ENCODE measurements around the gene SH3PXD2B.

SH3PXD2B gene

DNA sequence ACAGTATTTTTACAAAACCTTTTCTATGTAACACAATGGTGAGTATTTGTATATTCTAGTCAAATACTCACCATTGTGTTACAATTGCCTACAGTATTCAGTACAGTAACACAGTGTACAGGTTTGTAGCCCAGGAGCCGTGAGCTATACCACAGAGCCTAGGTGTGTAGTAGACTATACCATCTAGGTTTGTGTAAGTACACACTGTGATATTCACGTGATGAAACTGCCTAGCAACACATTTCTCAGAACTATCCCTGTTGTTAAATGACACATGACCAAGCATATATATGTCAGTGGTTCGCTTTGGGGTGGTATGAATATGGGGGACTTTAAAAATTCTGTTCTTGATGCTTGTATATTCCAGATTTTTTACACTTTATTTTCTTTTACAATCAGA is 21.3 kb downstream of the SH3PXD2B start:
- Histone ChIP-seq H2BK120ac (ENCODE audit: low read depth, low read length) (no peak overlapping the region), H3K79me1 (ENCODE audit: low read length) (peaks cover 21% of the 10 kb centered on the region), H3K4me3 (ENCODE audit: low read length) (no peak overlapping the region), H3K79me2 (ENCODE audit: control insufficient read depth, insufficient read depth, low read length) (peaks cover 6% of the 10 kb centered on the region), H4K8ac (ENCODE audit: low read depth, low read length) (no peak overlapping the region), H3K4me2 (ENCODE audit: low read length) (no peak overlapping the region), H2BK5ac (ENCODE audit: low read length) (no peak overlapping the region), H3K4me1 (ENCODE audit: control insufficient read depth, low read depth, low read length) (no peaks in the 10 kb centered on the region), H3K4ac (ENCODE audit: low read depth, low read length) (no peak overlapping the region), H3K27me3 (ENCODE audit: insufficient read depth, low read length, poor library complexity) (no peaks in the 10 kb centered on the region), H4K5ac (ENCODE audit: low read length) (no peak overlapping the region), H2BK15ac (replicated peaks; ENCODE audit: low read depth) (no peak overlapping the region), H3K9ac (ENCODE audit: low read length) (no peak overlapping the region), H3K36me3 (ENCODE audit: control insufficient read depth, insufficient read depth, low read length) (no peaks in the 10 kb centered on the region), H2AK5ac (ENCODE audit: low read length) (no peak overlapping the region), H3K23ac (ENCODE audit: low read length) (no peak overlapping the region), H3K18ac (ENCODE audit: low read length) (no peak overlapping the region), H3K56ac (ENCODE audit: low read length) (no peak overlapping the region), H3K27ac (ENCODE audit: low read depth, low read length) (no peak overlapping the region)
- DNase-seq, result no peak
- no CpG with 5 or more reads among the region's 3 CpGs for WGBS (ENCODE audit: extremely low coverage, insufficient coverage, low lambda C conversion rate)

DNA sequence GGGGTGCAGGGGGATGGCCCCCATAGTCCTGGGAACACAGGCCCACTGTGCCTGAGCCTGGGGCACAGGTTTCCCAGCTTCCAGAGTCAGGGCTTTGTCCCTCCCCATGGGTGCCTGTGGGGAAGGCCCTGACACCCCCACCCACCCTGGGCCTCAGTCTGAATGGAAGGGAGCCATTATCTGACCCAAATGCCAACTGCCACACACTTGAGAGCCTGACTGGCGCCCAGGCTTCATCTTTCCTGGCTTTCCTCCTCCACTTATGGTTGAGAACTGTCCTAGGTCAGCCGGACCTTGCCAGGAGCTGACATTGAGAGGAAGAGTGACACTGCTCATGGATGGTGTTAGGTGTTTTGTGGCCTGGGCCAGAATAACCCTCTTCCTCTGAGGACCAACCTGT is 24.0 kb downstream of the SH3PXD2B start:
- Histone ChIP-seq H3K79me1 (ENCODE audit: low read length) (peaks cover 30% of the 10 kb centered on the region), H4K5ac (ENCODE audit: low read length) (no peak overlapping the region), H3K9ac (ENCODE audit: low read length) (no peak overlapping the region), H2BK15ac (replicated peaks; ENCODE audit: low read depth) (no peak overlapping the region), H3K36me3 (ENCODE audit: control insufficient read depth, insufficient read depth, low read length) (no peaks in the 10 kb centered on the region), H2AK5ac (ENCODE audit: low read length) (no peak overlapping the region), H2BK5ac (ENCODE audit: low read length) (no peak overlapping the region), H3K27me3 (ENCODE audit: insufficient read depth, low read length, poor library complexity) (no peaks in the 10 kb centered on the region), H3K79me2 (ENCODE audit: control insufficient read depth, insufficient read depth, low read length) (peaks cover 6% of the 10 kb centered on the region), H4K8ac (ENCODE audit: low read depth, low read length) (no peak overlapping the region), H3K18ac (ENCODE audit: low read length) (no peak overlapping the region), H3K56ac (ENCODE audit: low read length) (no peak overlapping the region), H3K27ac (ENCODE audit: low read depth, low read length) (no peak overlapping the region), H3K23ac (ENCODE audit: low read length) (no peak overlapping the region), H3K4me1 (ENCODE audit: control insufficient read depth, low read depth, low read length) (no peaks in the 10 kb centered on the region), H3K4me2 (ENCODE audit: low read length) (no peak overlapping the region), H2BK120ac (ENCODE audit: low read depth, low read length) (no peak overlapping the region), H3K4ac (ENCODE audit: low read depth, low read length) (no peak overlapping the region), H3K4me3 (ENCODE audit: low read length) (no peak overlapping the region)
- WGBS (ENCODE audit: extremely low coverage, insufficient coverage, low lambda C conversion rate), result no CpG with 5 or more reads among the region's 2 CpGs
- no peak for DNase-seq

DNA sequence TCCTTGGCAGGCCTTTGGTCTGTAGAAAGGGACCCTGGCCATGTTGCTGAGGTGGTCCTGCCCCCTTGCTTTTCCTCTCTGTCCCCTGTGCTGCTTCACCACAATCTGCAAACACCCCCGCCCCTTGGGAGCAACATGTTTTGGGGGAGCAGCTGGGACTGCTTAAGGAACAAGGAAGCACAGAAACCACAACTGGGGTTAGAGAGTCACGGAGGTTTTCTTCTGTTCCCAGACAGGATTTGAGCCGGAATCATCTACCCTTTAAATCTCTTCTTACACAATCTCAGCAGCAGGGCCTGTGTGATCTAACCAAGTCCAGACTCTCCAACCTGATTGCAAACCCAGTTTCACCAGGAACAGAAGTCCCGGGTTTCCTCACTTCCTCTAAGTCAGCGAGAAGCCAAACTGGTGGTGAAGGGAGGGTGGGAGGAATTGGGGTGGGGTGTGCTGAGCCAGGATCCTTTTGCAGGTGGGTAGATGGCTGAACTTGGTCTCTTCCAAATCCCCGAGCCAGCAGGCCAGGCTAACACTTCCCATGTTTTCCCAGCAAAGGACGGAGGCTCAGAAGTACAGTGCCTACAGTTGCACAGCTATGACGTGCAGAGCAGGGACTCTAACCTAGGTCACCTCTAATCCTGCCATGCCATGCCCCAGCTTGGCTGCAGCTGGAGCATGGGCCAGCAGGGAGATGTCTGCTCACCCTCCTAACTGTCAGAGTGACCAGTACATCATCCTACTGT is 25.0 kb downstream of the SH3PXD2B start:
- H4K5ac ChIP-seq (ENCODE audit: low read length), result no peak overlapping the region
- WGBS (ENCODE audit: extremely low coverage, insufficient coverage, low lambda C conversion rate), result no CpG with 5 or more reads among the region's 8 CpGs

DNA sequence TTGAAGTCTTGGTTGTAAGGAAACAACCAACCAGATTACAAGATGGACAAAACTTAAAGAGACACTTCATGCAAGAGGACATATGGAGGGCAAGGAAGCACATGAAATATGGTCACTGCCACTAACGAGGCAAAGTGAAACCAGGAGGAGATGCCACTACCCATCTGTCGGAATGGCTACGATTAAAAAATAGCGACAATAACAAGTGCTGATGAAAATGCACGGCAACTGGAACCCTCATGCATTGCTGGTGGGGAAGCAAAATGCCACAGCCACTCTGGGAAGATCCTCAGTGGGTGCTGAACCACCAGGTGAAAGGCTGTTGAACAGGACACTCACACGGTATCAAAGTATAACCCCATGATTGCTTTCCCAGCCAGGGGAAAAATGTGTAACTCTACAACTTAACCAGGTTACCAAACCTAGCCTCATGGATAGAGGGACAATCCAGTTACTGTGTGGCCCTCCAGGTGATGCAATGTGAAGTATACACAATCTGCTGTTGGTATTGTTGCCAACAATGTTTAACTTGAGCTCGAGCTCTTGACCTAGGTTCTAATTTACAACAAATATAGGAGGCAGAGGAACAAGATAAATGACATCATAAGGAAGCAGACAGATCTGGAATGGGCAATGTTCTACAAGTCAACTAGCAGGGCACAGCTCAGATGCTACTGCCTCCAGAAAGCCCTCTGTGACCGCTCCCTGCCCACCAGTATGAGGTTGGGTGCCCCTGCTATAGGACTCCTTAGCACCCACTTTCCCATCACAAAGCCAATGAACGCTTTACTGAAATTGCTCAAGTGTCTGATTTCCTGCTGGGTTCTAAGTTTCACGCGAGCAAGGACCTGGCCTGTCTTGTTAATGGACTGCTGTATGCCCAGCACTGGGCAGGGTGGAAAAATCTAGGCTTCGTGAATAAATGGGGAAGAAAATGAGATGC is 25.8 kb downstream of the SH3PXD2B start:
- Histone ChIP-seq H3K4me3 (ENCODE audit: low read length) (no peak overlapping the region), H2BK15ac (replicated peaks; ENCODE audit: low read depth) (no peak overlapping the region), H2AK5ac (ENCODE audit: low read length) (no peak overlapping the region), H3K4me2 (ENCODE audit: low read length) (no peak overlapping the region), H3K18ac (ENCODE audit: low read length) (no peak overlapping the region), H3K9ac (ENCODE audit: low read length) (no peak overlapping the region), H3K4ac (ENCODE audit: low read depth, low read length) (no peak overlapping the region), H2BK120ac (ENCODE audit: low read depth, low read length) (no peak overlapping the region), H3K4me1 (ENCODE audit: control insufficient read depth, low read depth, low read length) (no peaks in the 10 kb centered on the region), H2BK5ac (ENCODE audit: low read length) (no peak overlapping the region), H3K56ac (ENCODE audit: low read length) (no peak overlapping the region), H3K36me3 (ENCODE audit: control insufficient read depth, insufficient read depth, low read length) (no peaks in the 10 kb centered on the region), H3K79me1 (ENCODE audit: low read length) (peaks cover 41% of the 10 kb centered on the region), H3K27me3 (ENCODE audit: insufficient read depth, low read length, poor library complexity) (no peaks in the 10 kb centered on the region), H4K8ac (ENCODE audit: low read depth, low read length) (no peak overlapping the region), H4K5ac (ENCODE audit: low read length) (no peak overlapping the region), H3K79me2 (ENCODE audit: control insufficient read depth, insufficient read depth, low read length) (peaks cover 11% of the 10 kb centered on the region), H3K27ac (ENCODE audit: low read depth, low read length) (no peak overlapping the region), H3K23ac (ENCODE audit: low read length) (no peak overlapping the region)
- no CpG with 5 or more reads among the region's 12 CpGs for WGBS (ENCODE audit: extremely low coverage, insufficient coverage, low lambda C conversion rate)
- no peak for DNase-seq

More for the DNA sequence above, 25.0 kb downstream of the SH3PXD2B start:
- peaks cover 38% of the 10 kb centered on the region for H3K79me1 ChIP-seq (ENCODE audit: low read length)
- no peak for DNase-seq
- H4K8ac ChIP-seq (ENCODE audit: low read depth, low read length), result no peak overlapping the region
- no peaks in the 10 kb centered on the region for H3K27me3 ChIP-seq (ENCODE audit: insufficient read depth, low read length, poor library complexity)
- H2BK15ac ChIP-seq (replicated peaks; ENCODE audit: low read depth), result no peak overlapping the region
- no peak overlapping the region for H3K18ac ChIP-seq (ENCODE audit: low read length)
- H3K4me2 ChIP-seq (ENCODE audit: low read length), result no peak overlapping the region
- H3K4me1 ChIP-seq (ENCODE audit: control insufficient read depth, low read depth, low read length), result no peaks in the 10 kb centered on the region
- H3K9ac ChIP-seq (ENCODE audit: low read length), result no peak overlapping the region
- no peak overlapping the region for H3K4me3 ChIP-seq (ENCODE audit: low read length)
- no peak overlapping the region for H2BK5ac ChIP-seq (ENCODE audit: low read length)
- H2AK5ac ChIP-seq (ENCODE audit: low read length), result no peak overlapping the region
- no peak overlapping the region for H3K56ac ChIP-seq (ENCODE audit: low read length)
- no peak overlapping the region for H3K4ac ChIP-seq (ENCODE audit: low read depth, low read length)
- H2BK120ac ChIP-seq (ENCODE audit: low read depth, low read length), result no peak overlapping the region
- no peak overlapping the region for H3K27ac ChIP-seq (ENCODE audit: low read depth, low read length)
- peaks cover 11% of the 10 kb centered on the region for H3K79me2 ChIP-seq (ENCODE audit: control insufficient read depth, insufficient read depth, low read length)
- H3K36me3 ChIP-seq (ENCODE audit: control insufficient read depth, insufficient read depth, low read length), result no peaks in the 10 kb centered on the region
- H3K23ac ChIP-seq (ENCODE audit: low read length), result no peak overlapping the region

DNA sequence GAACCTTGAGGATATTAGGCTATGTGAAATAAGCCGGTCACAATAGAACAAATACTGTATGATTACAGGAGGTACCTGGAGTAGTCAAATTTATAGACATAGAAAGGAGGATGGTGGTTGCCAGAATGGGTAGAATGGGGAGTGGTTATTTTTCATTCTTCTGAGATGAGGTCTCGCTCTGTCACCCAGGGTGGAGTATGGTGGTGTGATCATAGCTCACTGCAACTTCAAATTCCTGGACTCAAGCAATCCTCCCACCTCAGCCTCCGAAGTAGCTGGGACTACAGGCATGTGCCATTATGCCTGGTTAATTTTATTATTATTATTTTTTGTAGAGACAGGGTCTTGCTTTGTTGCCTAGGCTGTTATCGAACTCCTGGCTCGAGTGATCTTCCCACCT is 27.1 kb downstream of the SH3PXD2B start:
- H2BK15ac ChIP-seq (replicated peaks; ENCODE audit: low read depth), result no peak overlapping the region
- no peak overlapping the region for H2BK5ac ChIP-seq (ENCODE audit: low read length)
- no peak overlapping the region for H3K18ac ChIP-seq (ENCODE audit: low read length)
- no peak overlapping the region for H3K56ac ChIP-seq (ENCODE audit: low read length)
- WGBS (ENCODE audit: extremely low coverage, insufficient coverage, low lambda C conversion rate), result no CpG with 5 or more reads among the region's 5 CpGs
- H3K23ac ChIP-seq (ENCODE audit: low read length), result no peak overlapping the region
- H3K27ac ChIP-seq (ENCODE audit: low read depth, low read length), result no peak overlapping the region
- DNase-seq, result no peak
- no peak overlapping the region for H4K8ac ChIP-seq (ENCODE audit: low read depth, low read length)
- no peak overlapping the region for H3K9ac ChIP-seq (ENCODE audit: low read length)
- H3K27me3 ChIP-seq (ENCODE audit: insufficient read depth, low read length, poor library complexity), result no peaks in the 10 kb centered on the region
- H3K4ac ChIP-seq (ENCODE audit: low read depth, low read length), result no peak overlapping the region
- no peak overlapping the region for H2BK120ac ChIP-seq (ENCODE audit: low read depth, low read length)
- peaks cover 40% of the 10 kb centered on the region for H3K79me1 ChIP-seq (ENCODE audit: low read length)
- peaks cover 10% of the 10 kb centered on the region for H3K79me2 ChIP-seq (ENCODE audit: control insufficient read depth, insufficient read depth, low read length)
- H4K5ac ChIP-seq (ENCODE audit: low read length), result no peak overlapping the region
- H3K4me1 ChIP-seq (ENCODE audit: control insufficient read depth, low read depth, low read length), result no peaks in the 10 kb centered on the region
- H2AK5ac ChIP-seq (ENCODE audit: low read length), result no peak overlapping the region
- H3K4me2 ChIP-seq (ENCODE audit: low read length), result no peak overlapping the region
- H3K4me3 ChIP-seq (ENCODE audit: low read length), result no peak overlapping the region
- H3K36me3 ChIP-seq (ENCODE audit: control insufficient read depth, insufficient read depth, low read length), result no peaks in the 10 kb centered on the region
